DMS53 (cell line): ENCODE measurements around the gene PEX19.

Experiments
- DNase-seq: peaks from one replicate; lab custom pipeline; 2025; lab: John Stamatoyannopoulos, UW

Gene PEX19

GRCh38 chr1:160277330-160277729 lies 7.6 kb downstream of the PEX19 start:
- no peak for DNase-seq

- no peak for DNase-seq
These were observed 13.9 kb downstream of the PEX19 start for GRCh38 chr1:160271025-160271424.

GRCh38 chr1:160267284-160267991 lies 17.5 kb downstream of the PEX19 start:
- no peak for DNase-seq

- DNase-seq = no peak
These were observed 20.1 kb downstream of the PEX19 start for GRCh38 chr1:160264795-160265307.

- peak; percentile 99 for DNase-seq
These were observed 22.8 kb downstream of the PEX19 start, which contains the start of gene DCAF8 for GRCh38 chr1:160261893-160262794. Gene DCAF8 (minus strand): TSS chr1:160262549. CDS start chr1:160244008, 18,541 bp downstream.

- peak; percentile 95 for DNase-seq
These were observed 23.4 kb downstream of the PEX19 start for GRCh38 chr1:160261556-160261892.

- peak; percentile 56 for DNase-seq
These were observed 24.2 kb downstream of the PEX19 start for GRCh38 chr1:160260406-160261382.

- peak; percentile 3 for DNase-seq
These were observed 26.6 kb downstream of the PEX19 start for GRCh38 chr1:160258177-160258798.

- DNase-seq = no peak
These were observed 27.4 kb downstream of the PEX19 start for GRCh38 chr1:160257411-160258015.

- peak; percentile 41 for DNase-seq
These were observed 28.4 kb downstream of the PEX19 start for GRCh38 chr1:160256396-160257046.

- DNase-seq = no peak
These were observed 29.1 kb downstream of the PEX19 start for GRCh38 chr1:160255781-160256300.

- peak; percentile 89 for DNase-seq
These were observed 33.0 kb downstream of the PEX19 start for GRCh38 chr1:160251687-160252526.

- no peak for DNase-seq
These were observed 33.9 kb downstream of the PEX19 start for GRCh38 chr1:160251011-160251410.

- no peak for DNase-seq
These were observed 37.9 kb downstream of the PEX19 start for GRCh38 chr1:160247053-160247452.

GRCh38 chr1:160245434-160245833 lies 39.5 kb downstream of the PEX19 start:
- DNase-seq = no peak

- no peak for DNase-seq
These were observed 40.7 kb downstream of the PEX19 start for GRCh38 chr1:160244209-160244608.

- DNase-seq = no peak
These were observed 41.2 kb downstream of the PEX19 start for GRCh38 chr1:160243767-160244166.

GRCh38 chr1:160239582-160240299 lies 45.2 kb downstream of the PEX19 start:
- DNase-seq = no peak
